PC-9 (cell line): Measurements from ENCODE around the gene PIK3R6.

ENCODE experiments used
- CTCF ChIP-seq: fragments of 200-600 bp; sonication (generic); conservative IDR thresholded peaks from 2 replicates; pipeline ENCODE4 v1.6.1; 2017; ENCODE audit warnings: mixed run types, antibody characterized with exemption, mild to moderate bottlenecking, moderate library complexity
- EZH2 ChIP-seq: fragments of 200-600 bp; sonication (generic); IDR thresholded peaks from 2 replicates; pipeline ENCODE4 v1.8.0; 2017; ENCODE audit warnings: antibody characterized with exemption, low read depth

GRCh38 chr17:8838551-8839095 is 28.9 kb downstream of the PIK3R6 start:
- TF ChIP-seq CTCF (no peak), EZH2 (no peak)
